ENCODE results near the gene DMD. TPM values are rescaled to one million over a fixed set of nuclear protein-coding genes. Genes with fewer than 3 reads are reported as not detected.

The DMD gene
- total RNA-seq, 1 donor from 2014 or later = 2.5 TPM

DNA sequence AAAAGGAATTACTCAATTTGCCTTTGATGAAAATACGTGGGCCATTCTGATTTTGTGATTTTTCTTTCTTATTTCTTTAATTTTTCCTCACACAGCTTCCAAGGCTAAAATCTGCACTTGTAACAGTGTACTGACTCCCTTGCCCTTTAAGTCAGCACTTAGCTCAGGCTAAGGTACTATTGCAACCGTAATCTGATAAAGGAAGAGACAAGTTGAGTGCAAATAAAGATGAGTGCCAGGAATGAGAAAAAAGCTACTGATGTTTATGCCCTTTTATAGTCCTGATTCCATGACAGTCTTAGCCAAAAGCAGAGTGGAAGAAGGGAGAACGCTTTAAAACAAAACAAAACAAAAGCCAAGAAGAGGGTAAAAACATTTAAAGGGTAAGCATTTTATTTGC lies 6.0 kb downstream of the DMD start:
- no peaks in the 10 kb centered on the region for H3K27me3 ChIP-seq (ENCODE audit: control insufficient read depth, insufficient read depth, low read length)
- DNase-seq (ENCODE audit: low read depth) = no peak
- no peak overlapping the region for H3K4me3 ChIP-seq (ENCODE audit: low read depth, low read length)
- TF ChIP-seq, protein P1, sequence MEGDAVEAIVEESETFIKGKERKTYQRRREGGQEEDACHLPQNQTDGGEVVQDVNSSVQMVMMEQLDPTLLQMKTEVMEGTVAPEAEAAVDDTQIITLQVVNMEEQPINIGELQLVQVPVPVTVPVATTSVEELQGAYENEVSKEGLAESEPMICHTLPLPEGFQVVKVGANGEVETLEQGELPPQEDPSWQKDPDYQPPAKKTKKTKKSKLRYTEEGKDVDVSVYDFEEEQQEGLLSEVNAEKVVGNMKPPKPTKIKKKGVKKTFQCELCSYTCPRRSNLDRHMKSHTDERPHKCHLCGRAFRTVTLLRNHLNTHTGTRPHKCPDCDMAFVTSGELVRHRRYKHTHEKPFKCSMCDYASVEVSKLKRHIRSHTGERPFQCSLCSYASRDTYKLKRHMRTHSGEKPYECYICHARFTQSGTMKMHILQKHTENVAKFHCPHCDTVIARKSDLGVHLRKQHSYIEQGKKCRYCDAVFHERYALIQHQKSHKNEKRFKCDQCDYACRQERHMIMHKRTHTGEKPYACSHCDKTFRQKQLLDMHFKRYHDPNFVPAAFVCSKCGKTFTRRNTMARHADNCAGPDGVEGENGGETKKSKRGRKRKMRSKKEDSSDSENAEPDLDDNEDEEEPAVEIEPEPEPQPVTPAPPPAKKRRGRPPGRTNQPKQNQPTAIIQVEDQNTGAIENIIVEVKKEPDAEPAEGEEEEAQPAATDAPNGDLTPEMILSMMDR (IDR thresholded peaks at IDR 0.05; ENCODE audit: insufficient read depth, low read length, poor library complexity, severe bottlenecking) = no peak
- no peaks in the 10 kb centered on the region for H3K36me3 ChIP-seq (ENCODE audit: control insufficient read depth, insufficient read depth, low read length)

DNA sequence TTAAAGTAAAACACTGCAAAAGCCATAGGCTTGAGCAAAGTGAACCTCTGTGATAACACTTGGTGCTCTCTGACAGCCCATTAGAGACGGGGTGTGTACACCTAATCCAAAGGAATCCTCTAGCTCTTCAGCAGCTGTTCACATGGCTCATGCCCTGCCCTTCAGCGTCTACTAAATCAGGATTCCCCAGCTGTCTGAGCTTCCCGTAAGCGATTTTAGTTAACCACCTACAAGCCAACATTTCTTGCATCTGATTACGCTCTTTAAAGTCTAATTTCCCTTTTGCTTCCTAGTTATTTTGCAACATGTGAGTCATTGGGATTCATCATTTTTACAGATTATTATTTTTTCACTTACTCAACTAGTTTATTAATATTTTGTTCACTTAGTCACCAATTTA lies 6.5 kb downstream of the DMD start:
- Histone ChIP-seq H3K36me3 (ENCODE audit: control insufficient read depth, insufficient read depth, low read length) (no peaks in the 10 kb centered on the region), H3K27me3 (ENCODE audit: control insufficient read depth, insufficient read depth, low read length) (no peaks in the 10 kb centered on the region), H3K4me3 (ENCODE audit: low read depth, low read length) (no peak overlapping the region)
- no peak for DNase-seq (ENCODE audit: low read depth)
- TF ChIP-seq, protein P1 (IDR thresholded peaks at IDR 0.05; ENCODE audit: insufficient read depth, low read length, poor library complexity, severe bottlenecking) = no peak

DNA sequence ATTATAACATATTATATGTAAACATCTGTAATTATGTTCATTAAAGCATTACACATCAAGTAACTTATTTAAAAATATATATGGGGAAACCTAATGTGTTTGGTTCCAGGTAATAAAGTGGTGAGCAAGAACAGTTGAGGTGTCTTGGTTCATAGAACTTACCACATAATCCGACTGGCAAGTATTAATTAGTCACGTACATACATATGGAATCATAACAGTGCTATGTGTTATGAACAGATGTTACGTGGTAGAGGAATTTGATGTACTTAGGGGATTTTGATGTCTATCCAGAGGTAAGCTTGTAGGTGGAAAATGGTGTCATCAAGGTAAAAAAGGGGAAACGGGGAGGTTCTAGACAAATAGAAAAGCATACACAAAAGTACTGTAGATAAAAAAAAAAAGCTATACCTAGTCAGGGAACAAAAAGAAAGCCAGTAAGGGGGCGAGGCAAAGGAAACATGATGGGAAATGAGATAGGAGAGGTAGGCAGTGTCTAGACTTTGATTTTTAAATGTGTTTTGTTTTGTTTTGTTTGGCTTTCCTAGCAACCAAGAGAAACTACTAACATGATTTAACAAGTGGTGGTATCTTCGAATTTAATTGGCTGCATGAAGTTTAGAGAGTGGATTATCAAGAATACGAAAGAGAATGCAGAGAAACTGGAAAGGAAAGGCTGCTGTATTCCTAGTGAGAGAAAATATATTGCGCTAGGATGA lies 12.6 kb downstream of the DMD start:
- TF ChIP-seq, protein P1 (IDR thresholded peaks at IDR 0.05; ENCODE audit: insufficient read depth, low read length, poor library complexity, severe bottlenecking) = no peak
- Histone ChIP-seq H3K27me3 (ENCODE audit: control insufficient read depth, insufficient read depth, low read length) (no peaks in the 10 kb centered on the region), H3K36me3 (ENCODE audit: control insufficient read depth, insufficient read depth, low read length) (no peaks in the 10 kb centered on the region), H3K4me3 (ENCODE audit: low read depth, low read length) (no peak overlapping the region)
- DNase-seq (ENCODE audit: low read depth) = no peak

DNA sequence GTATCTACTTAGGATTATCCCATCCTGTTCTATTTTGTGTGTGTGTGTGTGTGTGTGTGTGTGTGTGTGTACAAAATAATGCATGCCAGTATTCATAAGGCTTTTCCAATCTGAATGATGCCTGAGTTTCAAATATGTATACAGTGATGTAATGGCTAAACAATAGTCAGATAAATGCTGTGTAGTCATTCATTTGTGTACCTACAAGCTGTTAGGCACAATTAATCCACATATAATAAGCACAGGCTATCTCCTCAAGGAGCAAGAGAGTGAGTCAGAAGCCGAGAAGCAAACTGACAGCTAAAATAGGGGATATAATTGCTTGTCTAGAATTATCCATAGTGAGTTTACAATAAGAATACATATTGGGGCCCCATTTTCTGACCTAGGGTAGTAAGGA lies 15.7 kb downstream of the DMD start:
- Histone ChIP-seq H3K36me3 (ENCODE audit: control insufficient read depth, insufficient read depth, low read length) (no peaks in the 10 kb centered on the region), H3K4me3 (ENCODE audit: low read depth, low read length) (no peak overlapping the region), H3K27me3 (ENCODE audit: control insufficient read depth, insufficient read depth, low read length) (no peaks in the 10 kb centered on the region)
- TF ChIP-seq, protein P1 (IDR thresholded peaks at IDR 0.05; ENCODE audit: insufficient read depth, low read length, poor library complexity, severe bottlenecking) = no peak
- DNase-seq (ENCODE audit: low read depth) = no peak

DNA sequence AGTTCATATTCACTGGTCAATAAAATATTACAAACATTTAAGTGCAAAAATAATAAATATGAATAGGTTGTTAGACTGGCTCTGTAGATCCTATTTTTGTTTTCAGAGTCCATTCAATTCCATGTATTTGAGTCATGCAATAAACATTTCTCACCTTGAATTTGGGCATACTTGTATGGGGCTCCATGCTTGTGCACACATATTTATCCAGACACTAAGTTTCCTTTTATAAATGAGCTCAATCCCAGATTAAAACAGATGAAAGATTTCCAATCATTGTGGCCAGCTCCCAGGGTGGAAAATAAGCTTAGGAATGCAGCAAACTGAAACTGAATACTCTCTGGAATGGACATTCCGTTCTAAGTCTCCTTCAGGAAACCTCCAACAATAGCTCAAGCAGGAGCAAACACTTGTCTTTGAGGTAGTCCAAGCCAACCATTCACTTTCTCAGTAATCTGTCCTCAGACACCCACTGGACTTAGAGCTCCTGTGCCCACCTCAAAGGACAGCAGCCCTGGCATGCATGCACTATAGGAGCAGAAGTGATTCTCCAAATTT lies 16.4 kb downstream of the DMD start:
- no peaks in the 10 kb centered on the region for H3K36me3 ChIP-seq (ENCODE audit: control insufficient read depth, insufficient read depth, low read length)
- H3K4me3 ChIP-seq (ENCODE audit: low read depth, low read length) = no peak overlapping the region
- H3K27me3 ChIP-seq (ENCODE audit: control insufficient read depth, insufficient read depth, low read length) = no peaks in the 10 kb centered on the region
- TF ChIP-seq, protein P1 (IDR thresholded peaks at IDR 0.05; ENCODE audit: insufficient read depth, low read length, poor library complexity, severe bottlenecking) = no peak
- no peak for DNase-seq (ENCODE audit: low read depth)

DNA sequence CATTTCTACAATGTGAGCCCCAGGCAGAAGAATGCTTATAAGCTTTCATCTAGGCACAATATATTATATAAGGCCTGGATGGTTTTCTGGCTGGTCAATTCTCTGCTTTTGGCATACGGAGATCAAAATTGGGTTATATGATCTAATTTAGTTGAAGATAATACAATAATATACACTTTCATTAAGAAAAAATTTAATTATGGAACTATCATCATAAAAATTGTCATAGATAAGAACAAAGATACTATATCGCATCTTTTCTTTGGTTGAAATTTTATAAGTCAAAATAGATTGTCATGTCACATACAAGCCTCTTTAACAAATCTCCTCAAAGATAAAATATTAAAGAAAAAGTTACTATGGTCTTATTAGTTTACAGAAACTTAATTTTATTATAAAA lies 17.1 kb downstream of the DMD start:
- Histone ChIP-seq H3K36me3 (ENCODE audit: control insufficient read depth, insufficient read depth, low read length) (no peaks in the 10 kb centered on the region), H3K27me3 (ENCODE audit: control insufficient read depth, insufficient read depth, low read length) (no peaks in the 10 kb centered on the region), H3K4me3 (ENCODE audit: low read depth, low read length) (no peak overlapping the region)
- DNase-seq (ENCODE audit: low read depth) = no peak
- TF ChIP-seq, protein P1 (IDR thresholded peaks at IDR 0.05; ENCODE audit: insufficient read depth, low read length, poor library complexity, severe bottlenecking) = no peak

Data from kidney epithelial cell (primary cell).